IPS-11a (cell line): ENCODE measurements around the gene RFC3.

Experiments
- H3K4me3 ChIP-seq: one replicate; pipeline ENCODE4 v1.5.1; 2013; ENCODE audit warnings: low read depth, low read length, control low read depth

The RFC3 gene

DNA sequence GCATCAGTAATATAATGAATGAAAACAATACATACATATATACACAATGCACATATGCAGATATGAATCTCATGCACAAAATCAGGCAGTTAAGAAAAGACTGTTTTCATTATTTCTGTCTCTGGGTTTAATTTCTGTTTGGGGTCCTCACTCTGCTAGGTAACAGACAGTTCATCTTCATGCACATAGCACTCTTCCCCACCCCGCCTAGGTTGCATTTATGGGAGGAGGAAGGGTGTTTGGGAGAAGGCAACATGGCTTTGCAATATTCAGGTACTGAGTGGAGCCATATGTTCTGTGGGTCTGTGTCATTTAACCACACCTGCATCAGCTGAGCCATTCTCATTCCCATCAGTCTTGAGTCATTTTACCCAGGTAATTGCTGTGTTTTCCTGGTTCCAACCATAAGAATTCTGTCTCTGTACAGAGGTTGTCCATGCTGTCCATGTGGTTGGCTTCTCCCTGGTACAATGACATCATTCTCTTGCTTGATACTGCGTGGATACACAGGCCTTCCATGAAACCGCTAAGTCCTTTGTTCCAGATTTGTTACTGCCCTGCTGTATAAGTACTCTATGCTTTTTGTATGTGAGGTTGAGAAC lies 45.3 kb downstream of the RFC3 start:
- H3K4me3 ChIP-seq, result no peak overlapping the region

DNA sequence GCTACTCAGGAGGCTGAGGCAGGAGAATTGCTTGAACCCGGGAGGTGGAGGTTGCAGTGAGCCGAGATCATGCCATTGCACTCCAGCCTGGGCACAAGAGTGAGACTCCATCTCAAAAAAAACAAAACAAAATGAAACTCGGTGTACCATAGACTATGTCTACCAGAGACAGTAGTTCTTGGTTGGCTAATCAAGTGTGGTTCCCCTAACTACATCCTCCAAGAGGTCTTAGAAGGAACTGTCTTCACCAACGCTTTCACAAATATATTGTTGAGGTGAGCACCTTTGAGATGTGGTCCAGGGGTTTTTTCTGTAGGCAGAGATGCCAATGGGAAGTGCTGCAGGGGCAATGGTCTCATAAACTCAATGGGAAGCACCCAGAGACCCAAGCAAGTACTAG lies 48.0 kb downstream of the RFC3 start:
- H3K4me3 ChIP-seq, result no peak overlapping the region

DNA sequence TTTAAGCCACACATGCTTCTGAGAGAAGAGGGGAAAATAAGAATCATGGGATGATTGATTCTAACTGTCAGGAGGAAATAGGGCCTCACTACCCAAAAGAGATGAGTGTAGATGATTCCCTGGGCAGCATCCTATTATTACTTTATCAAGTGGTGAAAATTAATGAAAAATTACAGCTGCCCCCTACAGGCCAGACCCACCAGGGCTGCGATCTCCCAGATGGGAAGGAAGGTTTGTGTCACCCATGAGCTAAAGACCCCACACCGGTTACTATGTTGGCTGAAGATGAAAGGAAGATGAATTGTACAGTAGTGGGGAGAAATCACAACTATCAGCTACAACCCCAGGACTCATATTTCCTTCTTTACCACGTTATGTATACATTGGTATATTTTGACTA lies 49.5 kb downstream of the RFC3 start:
- H3K4me3 ChIP-seq, result no peak overlapping the region

DNA sequence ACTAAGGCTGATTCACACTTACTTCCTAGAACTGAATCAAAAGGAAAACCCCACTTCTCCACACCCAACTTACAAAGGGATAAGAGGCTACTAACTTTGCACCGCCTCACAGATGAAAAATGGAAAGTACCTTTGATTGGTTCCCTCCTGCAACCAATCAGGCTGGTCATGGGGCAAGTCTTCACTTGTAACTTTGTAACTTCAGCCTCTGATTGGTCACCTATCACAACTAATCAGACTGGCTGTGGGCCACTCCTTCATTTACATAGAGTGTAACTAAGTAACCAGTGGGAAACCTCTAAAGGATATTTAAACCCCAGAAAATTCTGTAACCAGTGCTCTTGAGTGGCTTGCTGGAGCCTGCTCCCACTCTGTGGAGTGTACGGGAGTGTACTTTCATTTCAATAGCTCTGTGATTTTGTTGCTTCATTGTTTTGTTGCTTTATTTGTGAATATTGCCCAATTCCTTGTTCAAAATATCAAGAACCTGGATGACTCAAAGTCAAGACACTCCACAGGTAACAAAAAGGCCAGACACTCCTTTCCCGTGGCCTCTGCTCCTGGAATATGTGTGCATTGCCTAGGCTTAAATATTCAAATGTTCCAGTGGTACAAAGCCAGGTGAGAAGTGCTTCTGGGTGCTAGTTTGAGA lies 50.5 kb downstream of the RFC3 start:
- no peak overlapping the region for H3K4me3 ChIP-seq

DNA sequence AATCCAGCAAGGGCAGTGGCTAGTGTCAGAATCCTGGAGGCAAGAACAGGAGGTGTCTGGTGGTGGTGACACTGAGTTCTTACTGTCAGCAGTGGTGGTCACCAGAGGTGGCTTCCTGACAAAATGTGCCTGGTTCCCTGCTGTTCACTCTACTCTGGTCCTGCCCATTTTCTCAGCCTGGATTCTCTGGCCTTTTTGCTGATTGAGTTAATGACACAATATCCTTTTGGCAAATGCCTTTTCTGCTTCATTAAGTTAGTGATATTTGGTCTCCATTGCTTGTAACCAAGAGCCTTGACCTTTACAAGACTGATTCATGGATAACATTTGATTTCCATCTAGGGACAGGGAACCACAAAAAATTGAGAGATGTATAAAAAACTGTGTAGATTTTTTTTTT lies 51.1 kb downstream of the RFC3 start:
- H3K4me3 ChIP-seq, result no peak overlapping the region

DNA sequence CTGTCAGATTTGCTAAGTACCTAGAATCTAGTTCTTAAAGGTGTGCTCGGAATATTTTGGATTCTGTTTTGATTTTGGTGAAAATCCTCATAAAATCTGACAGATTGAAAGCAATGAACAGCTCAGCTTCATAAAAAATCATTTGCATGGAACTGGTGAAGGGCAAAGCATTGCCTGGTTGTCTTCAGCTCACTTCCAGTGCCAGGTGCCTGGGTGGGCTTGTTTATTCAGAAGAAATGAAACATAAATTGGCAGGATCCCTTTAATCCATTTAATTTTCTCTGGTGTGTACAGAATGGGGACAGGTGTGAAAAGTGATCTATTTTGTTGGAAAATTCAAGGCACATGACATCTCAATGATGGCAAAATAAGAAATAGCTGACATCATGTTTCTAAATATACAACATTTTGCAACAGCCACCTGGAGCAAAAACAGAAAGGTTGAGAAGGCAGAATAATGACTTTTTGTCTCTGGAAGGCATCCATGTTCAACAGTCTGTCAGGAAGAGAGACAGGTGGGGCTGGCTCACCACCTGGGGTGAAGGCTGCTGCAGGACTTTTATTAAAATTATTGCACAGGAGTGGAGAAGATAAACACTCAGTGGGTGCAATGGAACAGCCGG lies 52.2 kb downstream of the RFC3 start:
- H3K4me3 ChIP-seq, result no peak overlapping the region

DNA sequence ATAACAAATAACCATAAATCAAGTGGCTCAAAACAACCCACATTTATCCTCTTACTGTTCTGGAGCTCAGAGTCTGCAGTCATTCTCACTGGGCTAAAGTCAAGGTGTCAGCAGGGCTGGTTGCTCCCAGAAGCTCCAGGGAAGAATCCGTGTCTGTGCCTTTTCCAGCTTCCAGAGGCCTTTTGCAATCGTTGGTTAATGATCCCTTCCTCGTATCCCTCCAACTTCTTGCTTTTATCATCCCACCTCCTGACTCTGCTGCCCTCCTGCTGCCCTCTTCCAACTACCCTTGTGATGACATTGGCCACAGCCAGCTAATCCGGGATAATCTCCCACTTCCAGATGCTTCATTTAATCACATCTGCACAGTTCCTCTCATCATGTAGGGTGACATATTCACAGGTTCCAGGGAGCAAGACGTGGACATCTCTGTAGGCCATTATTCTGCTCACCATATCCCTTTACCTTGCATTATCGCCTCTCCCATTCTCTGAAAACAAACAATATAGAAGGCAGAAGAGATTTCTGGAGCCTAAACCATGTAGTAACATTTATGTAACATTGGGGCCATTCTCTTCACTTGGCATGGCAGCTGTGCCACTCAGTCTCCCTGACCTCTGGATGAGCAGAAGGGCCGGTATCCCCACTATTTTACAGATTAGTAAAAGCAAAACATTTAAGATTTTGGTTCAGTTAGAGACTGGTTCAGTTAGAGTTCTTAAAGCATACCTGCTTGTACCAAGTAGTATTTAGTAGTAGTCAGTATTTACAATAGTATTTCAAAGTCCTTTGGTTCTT lies 53.5 kb downstream of the RFC3 start:
- no peak overlapping the region for H3K4me3 ChIP-seq

DNA sequence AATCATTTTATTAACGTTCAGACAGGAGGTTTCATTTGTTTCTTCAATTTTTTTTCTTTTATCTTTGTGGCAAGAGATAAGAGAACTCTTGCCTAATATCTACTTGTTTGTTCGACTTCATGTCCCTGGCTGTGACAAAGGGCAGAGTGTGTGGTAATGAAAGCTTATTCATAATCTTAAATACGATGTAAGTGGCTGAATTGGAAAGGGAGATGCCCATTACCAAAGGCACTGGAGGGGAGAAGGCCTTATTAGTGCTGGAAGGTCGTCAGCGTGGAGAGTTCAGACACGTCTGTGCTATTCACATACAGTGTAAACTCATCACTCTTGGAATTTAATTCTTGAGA lies 54.0 kb downstream of the RFC3 start:
- H3K4me3 ChIP-seq, result no peak overlapping the region

DNA sequence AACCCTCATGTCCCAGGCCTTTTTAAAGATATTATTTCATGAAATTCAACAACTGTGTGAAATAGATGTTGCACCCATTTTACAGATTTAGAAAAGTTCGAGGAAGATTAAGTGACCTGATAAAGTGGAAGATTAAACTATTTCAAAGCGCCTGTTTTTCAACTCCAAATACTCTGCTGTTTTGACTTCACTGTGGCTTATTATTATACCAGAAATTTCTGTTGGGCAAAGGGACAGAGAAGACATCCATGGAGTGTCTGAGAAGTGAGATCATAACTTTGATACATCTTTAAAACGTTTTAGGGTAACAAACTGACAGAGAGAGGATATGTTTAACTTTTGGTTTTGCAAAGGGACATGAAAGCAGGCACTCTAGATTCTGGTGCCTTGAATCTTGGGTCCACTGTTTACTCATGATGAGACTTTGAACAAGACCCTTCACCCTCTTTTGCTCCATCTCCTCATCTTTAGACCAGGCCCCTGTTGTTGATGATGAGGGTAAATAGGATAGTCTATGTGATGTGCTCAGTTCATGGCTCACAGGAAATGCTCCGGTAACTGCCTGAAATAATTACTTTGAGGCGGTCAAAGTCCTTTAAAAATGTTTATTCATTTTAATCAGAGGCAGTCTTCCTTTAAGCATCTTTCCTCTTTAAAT lies 55.4 kb downstream of the RFC3 start:
- no peak overlapping the region for H3K4me3 ChIP-seq

DNA sequence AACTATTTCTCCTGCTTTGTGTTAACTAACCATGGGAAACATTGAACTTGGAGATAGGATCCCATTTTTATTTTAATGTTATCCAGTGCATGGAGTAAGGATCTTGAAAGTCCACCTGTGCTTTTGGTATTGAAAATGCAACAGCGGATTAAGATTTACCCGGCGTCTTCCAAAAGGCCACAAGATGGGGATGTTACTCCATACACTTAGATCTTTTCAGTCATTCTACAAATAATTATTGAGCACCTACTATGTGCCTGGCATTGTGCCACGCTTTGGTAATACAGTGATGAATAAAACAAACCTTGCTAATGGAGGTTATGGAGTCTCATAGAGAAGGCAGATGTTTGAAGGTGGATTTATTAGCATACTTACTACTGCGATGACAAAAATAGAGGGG lies 56.9 kb downstream of the RFC3 start:
- no peak overlapping the region for H3K4me3 ChIP-seq

DNA sequence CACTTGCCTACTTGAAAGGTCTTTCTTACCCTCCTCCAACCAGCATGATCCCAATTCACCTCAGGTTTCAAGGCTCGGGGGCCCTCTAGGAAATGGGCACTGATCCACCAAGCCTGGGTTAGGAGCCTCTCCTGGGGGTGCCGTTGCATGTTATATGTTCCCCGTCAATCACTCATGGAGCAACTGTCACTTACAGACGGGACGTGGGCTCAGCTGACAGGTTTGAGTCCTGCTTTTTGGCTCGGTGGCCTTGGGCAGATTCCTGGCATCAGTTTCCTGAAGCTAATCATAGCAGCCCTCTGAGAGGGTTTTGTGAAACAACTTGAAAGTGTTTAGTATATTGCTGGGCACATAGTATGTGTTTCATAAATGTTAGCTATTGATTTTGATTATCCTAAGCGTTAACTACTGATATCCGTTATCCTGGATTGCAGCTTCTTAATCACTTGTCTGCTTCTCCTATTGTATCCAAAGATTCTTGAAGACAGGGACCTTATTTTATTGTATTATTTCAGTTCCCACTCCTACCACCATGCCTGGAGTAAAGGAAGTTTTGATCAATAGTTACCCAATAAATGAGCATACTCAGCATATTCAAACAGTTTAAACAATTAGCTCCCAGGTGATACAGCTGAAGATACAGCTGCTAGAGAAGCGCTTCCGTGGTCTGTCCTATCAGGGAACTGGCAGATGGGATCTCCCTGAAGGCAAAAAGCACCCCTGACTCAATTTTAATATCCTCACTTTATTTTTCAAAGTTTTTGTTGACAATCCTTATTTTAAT lies 57.9 kb downstream of the RFC3 start:
- H3K4me3 ChIP-seq, result no peak overlapping the region

DNA sequence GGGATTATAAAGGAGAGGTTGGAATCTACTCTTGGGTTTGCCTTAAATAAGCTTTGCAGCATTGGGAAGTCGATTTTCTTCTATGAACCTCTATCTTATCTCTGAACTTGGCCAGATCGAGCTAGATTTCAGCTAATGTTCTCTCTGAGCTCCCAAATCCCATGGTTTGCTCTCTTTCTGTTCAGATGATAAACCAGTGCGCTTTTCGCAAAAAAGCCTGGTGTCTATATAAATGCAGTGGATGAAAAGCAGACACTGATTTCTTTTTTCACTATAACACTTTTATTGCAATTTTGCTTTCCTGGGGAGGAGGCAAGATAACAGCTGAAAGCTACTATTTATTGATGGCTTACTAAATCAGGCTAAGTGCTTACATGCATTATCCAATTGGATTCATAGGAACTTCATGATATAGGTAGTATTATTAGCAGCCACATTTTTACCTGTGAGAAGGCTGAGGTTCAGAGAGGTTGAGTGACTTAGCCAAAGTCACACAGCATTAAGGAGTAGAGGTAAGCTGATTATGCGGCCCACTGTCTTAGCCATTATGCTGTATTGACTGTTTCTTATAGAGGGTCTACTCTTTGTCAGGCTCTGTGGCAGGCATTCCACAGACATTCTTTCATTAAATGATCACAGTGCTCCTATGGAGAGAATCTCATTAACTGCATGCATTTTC lies 58.9 kb downstream of the RFC3 start:
- no peak overlapping the region for H3K4me3 ChIP-seq

DNA sequence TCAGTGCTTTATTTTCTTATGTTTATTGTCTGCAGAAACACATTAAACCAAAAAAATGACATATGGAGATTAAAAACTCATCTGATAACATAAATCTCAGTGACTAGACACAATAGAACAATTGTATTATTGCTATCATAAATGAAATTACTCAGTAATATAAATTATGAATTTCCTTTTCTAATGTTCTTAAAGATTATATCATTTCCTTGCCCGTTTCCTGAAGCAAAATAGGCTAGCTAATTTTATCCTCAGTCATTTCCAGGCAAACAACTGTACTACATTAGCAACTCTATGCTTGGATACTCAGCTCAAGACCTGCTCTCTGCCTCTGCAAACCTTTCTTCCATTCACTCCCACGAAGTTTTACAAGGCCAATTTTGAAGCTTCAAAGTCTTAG lies 61.2 kb downstream of the RFC3 start:
- H3K4me3 ChIP-seq, result no peak overlapping the region

DNA sequence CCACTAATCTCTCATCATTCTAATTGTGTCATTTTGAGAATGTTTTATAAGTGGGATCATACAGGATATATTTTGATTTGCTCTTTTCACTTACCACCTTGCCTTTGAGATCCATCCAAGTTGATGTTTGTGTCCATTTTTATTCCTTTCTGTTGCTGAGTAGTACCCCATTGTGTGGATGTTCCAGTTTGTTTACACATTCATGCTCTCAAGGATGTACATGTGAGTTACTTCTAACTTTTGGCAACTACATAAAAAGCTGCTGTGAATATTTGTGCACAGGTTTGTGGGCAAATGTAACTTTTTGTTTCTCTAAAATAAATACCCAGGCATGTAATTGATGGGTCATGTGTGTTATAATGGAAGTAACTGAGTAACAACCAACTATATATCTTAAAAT lies 64.9 kb downstream of the RFC3 start:
- no peak overlapping the region for H3K4me3 ChIP-seq

DNA sequence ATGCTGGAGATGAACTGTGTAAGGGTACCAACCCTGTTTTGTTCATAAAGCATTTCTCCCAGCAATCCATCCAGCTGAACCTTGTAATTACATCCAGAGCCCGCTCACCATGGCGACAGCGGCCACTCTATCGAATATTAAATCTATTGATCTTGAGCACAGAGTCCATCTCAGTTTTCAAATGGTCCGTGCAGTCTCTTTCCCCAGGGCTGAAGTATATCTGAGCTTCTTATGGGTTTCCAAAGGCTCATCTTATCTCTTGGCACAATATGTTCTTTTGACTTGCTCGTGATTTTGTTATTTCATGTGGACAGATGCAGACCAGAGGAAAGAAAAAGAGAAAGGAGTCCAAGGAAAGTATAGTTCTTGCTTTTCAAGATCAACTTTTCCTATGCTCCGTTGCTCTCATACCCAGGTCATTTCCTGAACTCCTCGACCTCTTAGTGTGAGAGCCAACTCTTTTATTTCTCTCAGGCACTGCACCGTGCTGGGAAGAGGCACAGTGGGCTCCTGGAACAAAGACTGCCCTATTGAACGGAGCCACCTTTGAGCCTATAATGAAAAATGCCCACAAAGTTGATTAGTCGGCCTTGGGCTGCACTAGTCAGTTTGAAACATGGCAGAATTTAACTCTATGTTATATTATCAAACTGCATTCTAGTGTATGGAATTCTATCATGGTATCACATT lies 66.7 kb downstream of the RFC3 start:
- H3K4me3 ChIP-seq, result no peak overlapping the region
